ENCODE data around the gene PCDHA12.
A peak's percentile ranks its signal among the peaks of the same experiment; 100 is the strongest.
"Not testable (repeated sequence)": the region's sequence is repeated elsewhere in the genome, so short reads cannot be mapped to it uniquely, and the experiment has no call there.

PCDHA12 gene, protein sequence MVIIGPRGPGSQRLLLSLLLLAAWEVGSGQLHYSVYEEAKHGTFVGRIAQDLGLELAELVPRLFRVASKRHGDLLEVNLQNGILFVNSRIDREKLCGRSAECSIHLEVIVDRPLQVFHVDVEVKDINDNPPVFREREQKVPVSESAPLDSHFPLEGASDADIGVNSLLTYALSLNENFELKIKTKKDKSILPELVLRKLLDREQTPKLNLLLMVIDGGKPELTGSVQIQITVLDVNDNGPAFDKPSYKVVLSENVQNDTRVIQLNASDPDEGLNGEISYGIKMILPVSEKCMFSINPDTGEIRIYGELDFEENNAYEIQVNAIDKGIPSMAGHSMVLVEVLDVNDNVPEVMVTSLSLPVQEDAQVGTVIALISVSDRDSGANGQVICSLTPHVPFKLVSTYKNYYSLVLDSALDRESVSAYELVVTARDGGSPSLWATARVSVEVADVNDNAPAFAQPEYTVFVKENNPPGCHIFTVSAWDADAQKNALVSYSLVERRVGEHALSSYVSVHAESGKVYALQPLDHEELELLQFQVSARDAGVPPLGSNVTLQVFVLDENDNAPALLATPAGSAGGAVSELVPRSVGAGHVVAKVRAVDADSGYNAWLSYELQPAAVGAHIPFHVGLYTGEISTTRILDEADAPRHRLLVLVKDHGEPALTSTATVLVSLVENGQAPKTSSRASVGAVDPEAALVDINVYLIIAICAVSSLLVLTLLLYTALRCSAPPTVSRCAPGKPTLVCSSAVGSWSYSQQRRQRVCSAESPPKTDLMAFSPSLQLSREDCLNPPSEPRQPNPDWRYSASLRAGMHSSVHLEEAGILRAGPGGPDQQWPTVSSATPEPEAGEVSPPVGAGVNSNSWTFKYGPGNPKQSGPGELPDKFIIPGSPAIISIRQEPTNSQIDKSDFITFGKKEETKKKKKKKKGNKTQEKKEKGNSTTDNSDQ
- total RNA-seq, result 0 to 0.77 (median 0) reads per million in 17 experiments

DNA sequence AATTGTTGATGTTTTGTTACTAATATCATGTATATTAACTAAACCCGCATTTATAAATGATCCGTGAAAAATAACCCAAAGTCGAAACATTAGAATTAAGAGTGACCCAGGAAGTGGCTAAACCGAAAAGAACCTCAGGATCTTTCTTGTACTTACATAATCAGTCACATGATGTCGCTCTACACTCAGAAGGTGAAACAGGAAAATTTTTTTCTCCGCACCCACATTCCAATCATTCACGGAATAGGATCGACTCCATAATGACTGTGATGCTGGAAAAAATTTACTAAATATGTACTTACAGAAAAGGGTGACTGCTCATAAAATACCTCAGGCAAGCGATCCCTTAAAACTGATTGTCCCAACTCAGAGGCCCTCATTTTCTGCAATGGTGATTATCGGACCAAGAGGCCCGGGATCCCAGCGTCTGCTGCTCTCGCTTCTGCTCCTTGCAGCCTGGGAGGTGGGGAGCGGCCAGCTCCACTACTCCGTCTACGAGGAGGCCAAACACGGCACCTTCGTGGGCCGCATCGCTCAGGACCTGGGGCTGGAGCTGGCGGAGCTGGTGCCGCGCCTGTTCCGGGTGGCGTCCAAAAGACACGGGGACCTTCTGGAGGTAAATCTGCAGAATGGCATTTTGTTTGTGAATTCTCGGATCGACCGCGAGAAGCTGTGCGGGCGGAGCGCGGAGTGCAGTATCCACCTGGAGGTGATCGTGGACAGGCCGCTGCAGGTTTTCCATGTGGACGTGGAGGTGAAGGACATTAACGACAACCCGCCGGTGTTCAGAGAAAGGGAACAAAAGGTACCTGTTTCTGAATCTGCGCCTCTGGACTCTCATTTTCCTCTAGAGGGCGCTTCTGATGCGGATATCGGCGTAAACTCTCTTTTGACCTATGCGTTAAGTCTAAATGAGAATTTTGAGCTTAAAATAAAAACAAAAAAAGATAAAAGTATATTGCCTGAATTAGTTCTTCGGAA lies at the start of gene PCDHA12:
Gene PCDHA12, plus strand, starts transcription at position 224 of the 981 bp plus-strand sequence. Its CDS starts 165 bp downstream, at position 389.
- no peak for DNase-seq

DNA sequence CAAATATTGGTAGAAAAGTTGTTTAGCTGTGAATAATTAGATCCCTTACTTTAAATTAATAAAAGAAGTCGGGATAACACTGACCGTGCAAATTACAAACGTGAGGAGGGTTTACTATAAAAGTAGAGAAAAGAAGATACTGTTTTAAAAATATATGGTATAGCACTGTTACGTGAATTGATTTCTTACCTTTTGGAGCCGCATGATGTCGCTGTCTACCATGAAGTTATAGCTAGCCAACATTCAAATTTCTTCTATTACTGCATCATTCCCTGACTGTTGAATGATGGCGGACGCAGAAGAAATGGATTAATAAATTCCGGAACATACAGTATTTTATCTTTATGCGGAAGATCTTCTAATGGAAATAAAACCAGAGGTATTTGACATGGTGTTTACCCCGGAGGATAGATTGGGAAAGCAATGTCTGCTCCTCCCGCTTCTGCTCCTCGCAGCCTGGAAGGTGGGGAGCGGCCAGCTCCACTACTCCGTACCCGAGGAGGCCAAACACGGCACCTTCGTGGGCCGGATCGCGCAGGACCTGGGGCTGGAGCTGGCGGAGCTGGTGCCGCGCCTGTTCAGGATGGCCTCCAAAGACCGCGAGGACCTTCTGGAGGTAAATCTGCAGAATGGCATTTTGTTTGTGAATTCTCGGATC lies 47.3 kb upstream of the PCDHA12 start, which contains the start of gene PCDHA6:
Gene PCDHA6, plus strand, starts transcription at position 257 of the 658 bp plus-strand sequence. Its CDS starts 132 bp downstream, at position 389.
- peak in 1 of 4 experiments; percentile 1 for DNase-seq

DNA sequence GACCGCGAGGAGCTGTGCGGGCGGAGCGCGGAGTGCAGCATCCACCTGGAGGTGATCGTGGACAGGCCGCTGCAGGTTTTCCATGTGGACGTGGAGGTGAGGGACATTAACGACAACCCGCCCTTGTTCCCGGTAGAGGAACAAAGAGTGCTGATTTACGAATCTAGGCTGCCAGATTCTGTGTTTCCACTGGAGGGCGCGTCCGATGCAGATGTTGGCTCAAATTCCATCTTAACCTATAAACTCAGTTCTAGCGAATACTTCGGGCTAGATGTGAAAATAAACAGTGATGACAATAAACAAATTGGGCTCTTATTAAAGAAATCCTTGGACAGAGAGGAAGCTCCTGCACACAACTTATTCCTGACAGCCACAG lies 46.8 kb upstream of the PCDHA12 start:
- no peak for DNase-seq

DNA sequence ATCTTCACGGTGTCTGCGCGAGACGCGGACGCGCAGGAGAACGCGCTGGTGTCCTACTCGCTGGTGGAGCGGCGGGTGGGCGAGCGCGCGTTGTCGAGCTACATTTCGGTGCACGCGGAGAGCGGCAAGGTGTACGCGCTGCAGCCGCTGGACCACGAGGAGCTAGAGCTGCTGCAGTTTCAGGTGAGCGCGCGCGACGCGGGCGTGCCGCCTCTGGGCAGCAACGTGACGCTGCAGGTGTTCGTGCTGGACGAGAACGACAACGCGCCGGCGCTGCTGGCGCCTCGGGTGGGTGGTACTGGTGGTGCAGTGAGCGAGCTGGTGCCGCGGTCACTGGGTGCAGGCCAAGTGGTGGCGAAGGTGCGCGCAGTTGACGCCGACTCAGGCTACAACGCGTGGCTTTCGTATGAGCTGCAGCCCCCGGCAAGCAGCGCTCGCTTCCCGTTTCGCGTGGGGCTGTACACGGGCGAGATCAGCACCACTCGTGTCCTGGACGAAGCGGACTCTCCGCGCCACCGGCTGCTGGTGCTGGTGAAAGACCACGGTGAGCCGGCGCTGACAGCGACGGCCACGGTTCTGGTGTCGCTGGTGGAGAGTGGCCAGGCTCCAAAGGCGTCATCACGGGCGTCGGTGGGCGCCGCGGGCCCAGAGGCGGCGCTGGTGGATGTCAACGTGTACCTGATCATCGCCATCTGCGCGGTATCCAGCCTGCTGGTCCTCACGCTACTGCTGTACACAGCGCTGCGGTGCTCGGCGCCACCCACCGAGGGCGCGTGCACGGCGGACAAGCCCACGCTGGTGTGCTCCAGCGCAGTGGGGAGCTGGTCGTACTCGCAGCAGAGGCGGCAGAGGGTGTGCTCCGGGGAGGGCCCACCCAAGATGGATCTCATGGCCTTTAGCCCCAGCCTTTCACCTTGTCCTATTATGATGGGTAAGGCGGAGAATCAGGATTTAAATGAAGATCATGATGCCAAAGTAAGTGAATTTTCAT lies 45.3 kb upstream of the PCDHA12 start:
- DNase-seq, result not testable (repeated sequence)

DNA sequence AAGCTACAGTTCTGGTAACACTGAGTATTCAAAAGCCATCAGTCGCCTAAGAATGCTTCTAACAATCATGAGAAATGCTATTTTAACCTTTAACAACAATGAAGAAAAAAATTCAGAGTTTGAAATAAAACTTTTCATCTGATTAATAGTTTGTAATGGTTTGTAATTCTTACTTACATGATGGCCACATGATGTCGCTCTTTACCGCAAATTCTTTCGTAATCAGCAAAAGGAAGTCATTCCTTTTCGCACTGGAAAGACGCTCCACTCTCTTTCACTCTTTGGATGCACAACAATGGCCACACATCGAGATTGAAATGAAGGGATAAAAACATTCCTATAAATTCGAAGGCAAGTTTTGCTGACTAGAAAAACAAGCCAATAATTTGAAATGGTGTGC lies 41.1 kb upstream of the PCDHA12 start, which contains the start of gene PCDHA7:
Gene PCDHA7, plus strand, starts transcription at position 277 of the 400 bp plus-strand sequence. Its CDS starts 115 bp downstream, at position 392.
- peak in 1 of 4 experiments; percentile 15 for DNase-seq

DNA sequence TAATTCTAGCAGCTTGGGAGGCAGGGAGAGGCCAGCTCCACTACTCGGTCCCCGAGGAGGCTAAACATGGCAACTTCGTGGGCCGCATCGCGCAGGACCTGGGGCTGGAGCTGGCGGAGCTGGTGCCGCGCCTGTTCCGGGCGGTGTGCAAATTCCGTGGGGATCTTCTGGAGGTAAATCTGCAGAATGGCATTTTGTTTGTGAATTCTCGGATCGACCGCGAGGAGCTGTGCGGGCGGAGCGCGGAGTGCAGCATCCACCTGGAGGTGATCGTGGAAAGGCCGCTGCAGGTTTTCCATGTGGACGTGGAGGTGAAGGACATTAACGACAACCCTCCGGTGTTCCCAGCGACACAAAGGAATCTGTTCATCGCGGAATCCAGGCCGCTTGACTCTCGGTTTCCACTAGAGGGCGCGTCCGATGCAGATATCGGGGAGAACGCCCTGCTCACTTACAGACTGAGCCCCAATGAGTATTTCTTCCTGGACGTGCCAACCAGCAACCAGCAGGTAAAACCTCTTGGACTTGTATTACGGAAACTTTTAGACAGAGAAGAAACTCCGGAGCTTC lies 40.6 kb upstream of the PCDHA12 start:
- DNase-seq, result not testable (repeated sequence)

DNA sequence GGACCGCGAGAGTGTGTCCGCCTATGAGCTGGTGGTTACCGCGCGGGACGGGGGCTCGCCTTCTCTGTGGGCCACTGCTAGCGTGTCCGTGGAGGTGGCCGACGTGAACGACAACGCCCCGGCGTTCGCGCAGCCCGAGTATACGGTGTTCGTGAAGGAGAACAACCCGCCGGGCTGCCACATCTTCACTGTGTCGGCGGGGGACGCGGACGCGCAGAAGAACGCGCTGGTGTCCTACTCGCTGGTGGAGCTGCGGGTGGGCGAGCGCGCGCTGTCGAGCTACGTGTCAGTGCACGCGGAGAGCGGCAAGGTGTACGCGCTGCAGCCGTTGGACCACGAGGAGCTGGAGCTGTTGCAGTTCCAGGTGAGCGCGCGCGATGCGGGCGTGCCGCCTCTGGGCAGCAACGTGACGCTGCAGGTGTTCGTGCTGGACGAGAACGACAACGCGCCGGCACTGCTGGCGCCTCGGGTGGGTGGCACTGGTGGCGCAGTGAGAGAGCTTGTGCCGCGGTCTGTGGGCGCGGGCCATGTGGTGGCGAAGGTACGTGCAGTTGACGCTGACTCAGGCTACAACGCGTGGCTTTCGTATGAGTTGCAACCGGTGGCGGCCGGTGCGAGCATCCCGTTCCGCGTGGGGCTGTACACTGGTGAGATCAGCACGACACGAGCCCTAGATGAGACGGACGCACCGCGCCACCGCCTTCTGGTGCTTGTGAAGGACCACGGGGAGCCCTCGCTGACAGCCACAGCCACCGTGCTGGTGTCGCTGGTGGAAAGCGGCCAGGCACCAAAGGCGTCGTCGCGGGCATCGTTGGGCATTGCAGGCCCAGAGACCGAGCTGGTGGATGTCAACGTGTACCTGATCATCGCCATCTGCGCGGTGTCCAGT lies 39.2 kb upstream of the PCDHA12 start:
- no peak for DNase-seq

DNA sequence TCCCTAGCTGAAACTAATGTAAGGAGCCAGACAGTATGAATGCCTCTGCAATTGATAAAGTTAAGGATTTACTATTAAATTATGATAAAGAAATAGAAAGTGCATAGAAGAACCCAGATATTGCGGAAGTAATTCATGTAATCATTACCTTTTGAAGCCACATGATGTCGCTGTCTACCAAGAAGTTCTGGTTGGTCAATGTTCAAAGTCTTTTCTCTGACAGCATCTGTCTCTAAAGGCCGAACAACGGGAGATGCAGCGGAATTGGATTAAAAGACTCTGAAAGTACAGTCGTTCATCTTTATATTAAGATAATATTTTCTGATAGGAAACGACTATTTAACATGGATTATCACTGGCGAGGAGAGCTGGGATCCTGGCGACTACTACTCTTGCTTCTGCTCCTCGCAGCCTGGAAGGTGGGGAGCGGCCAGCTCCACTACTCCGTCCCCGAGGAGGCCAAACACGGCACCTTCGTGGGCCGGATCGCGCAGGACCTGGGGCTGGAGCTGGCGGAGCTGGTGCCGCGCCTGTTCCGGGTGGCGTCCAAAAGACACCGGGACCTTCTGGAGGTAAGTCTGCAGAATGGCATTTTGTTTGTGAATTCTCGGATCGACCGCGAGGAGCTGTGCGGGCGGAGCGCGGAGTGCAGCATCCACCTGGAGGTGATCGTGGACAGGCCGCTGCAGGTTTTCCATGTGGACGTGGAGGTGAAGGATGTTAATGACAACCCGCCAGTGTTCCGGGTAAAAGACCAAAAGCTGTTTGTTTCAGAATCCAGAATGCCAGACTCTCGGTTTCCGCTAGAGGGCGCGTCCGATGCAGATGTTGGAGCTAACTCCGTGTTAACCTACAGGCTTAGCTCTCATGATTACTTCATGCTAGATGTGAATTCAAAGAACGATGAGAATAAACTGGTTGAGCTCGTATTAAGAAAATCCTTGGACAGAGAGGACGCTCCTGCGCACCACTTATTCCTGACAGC lies 33.8 kb upstream of the PCDHA12 start, which contains the start of gene PCDHA8:
Gene PCDHA8, plus strand, starts transcription at position 210 of the 985 bp plus-strand sequence. Its CDS starts 135 bp downstream, at position 345.
- peak in 2 of 4 experiments; percentile 10 to 18 for DNase-seq

DNA sequence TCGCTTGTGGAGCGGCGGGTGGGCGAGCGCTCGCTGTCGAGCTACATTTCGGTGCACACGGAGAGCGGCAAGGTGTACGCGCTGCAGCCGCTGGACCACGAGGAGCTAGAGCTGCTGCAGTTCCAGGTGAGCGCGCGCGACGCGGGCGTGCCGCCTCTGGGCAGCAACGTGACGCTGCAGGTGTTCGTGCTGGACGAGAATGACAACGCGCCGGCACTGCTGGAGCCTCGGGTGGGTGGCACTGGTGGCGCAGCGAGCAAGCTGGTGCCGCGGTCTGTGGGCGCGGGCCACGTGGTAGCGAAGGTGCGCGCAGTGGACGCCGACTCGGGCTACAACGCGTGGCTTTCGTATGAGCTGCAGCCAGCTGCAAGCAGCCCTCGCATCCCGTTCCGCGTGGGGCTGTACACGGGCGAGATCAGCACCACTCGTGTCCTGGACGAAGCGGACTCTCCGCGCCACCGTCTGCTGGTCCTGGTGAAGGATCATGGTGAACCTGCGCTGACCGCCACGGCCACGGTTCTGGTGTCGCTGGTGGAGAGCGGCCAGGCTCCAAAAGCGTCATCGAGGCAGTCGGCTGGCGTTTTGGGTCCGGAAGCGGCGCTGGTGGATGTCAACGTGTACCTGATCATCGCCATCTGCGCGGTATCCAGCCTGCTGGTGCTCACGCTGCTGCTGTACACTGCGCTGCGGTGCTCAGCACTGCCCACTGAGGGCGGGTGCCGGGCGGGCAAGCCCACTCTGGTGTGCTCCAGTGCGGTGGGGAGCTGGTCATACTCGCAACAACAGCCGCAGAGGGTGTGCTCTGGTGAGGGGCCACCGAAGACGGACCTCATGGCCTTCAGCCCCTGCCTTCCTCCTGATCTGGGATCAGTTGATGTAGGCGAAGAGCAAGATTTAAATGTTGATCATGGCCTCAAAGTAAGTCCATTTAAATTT lies 32.0 kb upstream of the PCDHA12 start:
- no peak for DNase-seq

DNA sequence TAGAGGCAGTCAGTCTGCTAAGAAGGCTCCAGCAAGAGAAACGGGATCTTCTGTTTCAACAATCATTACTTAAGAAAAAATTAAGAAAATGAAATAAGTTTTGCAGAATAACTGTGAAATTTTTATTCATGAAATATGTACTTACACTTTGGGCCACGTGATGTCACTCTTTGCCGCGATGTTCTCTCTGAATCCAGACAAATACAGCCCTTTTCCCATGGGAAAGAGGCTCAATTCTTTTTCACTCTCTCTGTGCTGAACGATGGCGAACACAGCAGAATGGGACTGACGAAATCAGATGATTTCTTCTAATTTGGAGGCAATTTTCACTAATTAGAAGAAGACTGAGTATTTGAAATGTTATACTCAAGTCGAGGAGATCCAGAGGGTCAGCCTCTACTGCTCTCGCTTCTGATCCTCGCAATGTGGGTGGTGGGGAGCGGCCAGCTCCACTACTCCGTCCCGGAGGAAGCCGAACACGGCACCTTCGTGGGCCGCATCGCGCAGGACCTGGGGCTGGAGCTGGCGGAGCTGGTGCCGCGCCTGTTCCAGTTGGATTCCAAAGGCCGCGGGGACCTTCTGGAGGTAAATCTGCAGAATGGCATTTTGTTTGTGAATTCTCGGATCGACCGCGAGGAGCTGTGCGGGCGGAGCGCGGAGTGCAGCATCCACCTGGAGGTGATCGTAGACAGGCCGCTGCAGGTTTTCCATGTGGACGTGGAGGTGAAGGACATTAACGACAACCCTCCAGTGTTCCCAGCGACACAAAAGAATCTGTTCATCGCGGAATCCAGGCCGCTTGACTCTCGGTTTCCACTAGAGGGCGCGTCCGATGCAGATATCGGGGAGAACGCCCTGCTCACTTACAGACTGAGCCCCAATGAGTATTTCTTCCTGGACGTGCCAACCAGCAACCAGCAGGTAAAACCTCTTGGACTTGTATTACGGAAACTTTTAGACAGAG lies 26.7 kb upstream of the PCDHA12 start, which contains the start of gene PCDHA9:
Gene PCDHA9, plus strand, starts transcription at position 244 of the 964 bp plus-strand sequence. Its CDS starts 114 bp downstream, at position 358.
- DNase-seq, result not testable (repeated sequence)

DNA sequence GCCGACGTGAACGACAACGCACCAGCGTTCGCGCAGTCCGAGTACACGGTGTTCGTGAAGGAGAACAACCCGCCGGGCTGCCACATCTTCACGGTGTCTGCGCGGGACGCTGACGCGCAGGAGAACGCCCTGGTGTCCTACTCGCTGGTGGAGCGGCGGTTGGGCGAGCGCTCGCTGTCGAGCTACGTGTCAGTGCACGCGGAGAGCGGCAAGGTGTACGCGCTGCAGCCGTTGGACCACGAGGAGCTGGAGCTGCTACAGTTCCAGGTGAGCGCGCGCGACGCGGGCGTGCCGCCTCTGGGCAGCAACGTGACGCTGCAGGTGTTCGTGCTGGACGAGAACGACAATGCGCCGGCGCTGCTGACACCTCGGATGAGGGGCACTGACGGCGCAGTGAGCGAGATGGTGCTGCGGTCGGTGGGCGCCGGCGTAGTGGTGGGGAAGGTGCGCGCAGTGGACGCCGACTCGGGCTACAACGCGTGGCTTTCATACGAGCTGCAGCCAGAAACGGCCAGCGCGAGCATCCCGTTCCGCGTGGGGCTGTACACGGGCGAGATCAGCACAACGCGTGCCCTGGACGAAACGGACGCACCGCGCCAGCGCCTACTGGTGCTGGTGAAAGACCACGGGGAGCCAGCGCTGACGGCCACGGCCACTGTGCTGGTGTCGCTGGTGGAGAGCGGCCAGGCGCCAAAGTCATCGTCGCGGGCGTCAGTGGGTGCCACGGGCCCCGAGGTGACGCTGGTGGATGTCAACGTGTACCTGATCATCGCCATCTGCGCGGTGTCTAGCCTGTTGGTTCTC lies 25.1 kb upstream of the PCDHA12 start:
- DNase-seq, result not testable (repeated sequence)

DNA sequence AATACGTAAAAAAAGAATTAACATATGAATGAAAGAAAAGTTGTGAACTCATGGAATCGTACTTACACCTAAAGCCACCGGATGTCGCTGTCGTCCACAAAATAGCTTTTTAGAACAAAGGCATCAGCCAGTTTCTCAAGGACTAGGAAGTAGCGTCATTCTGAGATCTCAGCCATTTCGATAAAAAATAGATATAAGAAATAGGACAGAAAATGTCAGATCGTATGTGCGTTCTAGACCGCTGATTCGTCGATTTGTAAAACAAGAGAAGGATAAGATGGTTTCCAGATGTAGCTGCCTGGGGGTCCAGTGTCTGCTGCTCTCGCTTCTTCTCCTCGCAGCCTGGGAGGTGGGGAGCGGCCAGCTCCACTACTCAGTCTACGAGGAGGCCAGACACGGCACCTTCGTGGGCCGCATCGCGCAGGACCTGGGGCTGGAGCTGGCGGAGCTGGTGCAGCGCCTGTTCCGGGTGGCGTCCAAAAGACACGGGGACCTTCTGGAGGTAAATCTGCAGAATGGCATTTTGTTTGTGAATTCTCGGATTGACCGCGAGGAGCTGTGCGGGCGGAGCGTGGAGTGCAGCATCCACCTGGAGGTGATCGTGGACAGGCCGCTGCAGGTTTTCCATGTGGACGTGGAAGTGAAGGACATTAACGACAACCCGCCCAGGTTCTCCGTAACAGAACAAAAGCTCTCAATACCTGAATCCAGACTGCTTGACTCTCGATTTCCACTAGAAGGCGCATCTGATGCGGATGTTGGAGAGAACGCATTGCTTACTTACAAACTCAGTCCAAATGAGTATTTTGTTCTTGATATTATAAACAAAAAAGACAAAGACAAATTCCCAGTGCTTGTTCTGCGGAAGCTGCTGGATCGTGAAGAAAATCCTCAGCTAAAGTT lies 19.1 kb upstream of the PCDHA12 start, which contains the start of gene PCDHA10:
Gene PCDHA10, plus strand, starts transcription at position 126 of the 903 bp plus-strand sequence. Its CDS starts 152 bp downstream, at position 278.
- no peak for DNase-seq
